PC-3 (cell line): ENCODE results near the gene THNSL1. TPM values are rescaled to one million over a fixed set of nuclear protein-coding genes. Genes with fewer than 3 reads are reported as not detected.

Source experiments
- ATAC-seq: fragments of 200-7000 bp; cut with Tn5 transposase; 2 replicates; pipeline ENCODE4 v1.9.1; 2020; ENCODE audit warnings: mild to moderate bottlenecking, moderate library complexity
- BruUV-seq: library from RNA; stranded (reverse); fragments of 400-500 nt; replicated peaks from 2 replicates; lab custom pipeline; 2021; lab: Mats Ljungman, UMichigan
- CTCF ChIA-PET: fragments of 300-600 bp; sonication (Branson Sonifier 250); formaldehyde crosslinking; loops from one replicate; lab custom pipeline; 2022; ENCODE audit warnings: antibody characterized with exemption; lab: Charles Lee
- POLR2A ChIA-PET: fragments of 300-600 bp; sonication (Branson Sonifier 250); formaldehyde crosslinking; loops from one replicate; lab custom pipeline; 2022; ENCODE audit warnings: antibody characterized with exemption; ENCODE audit not compliant: unreplicated experiment; lab: Charles Lee
- DNase-seq: peaks from one replicate; pipeline ENCODE4 v3.0.0-alpha.2; 2015
- H2AFZ ChIP-seq: fragments of 300-600 bp; sonication (generic); 2 replicates; pipeline ENCODE4 v1.6.0; 2016; ENCODE audit warnings: antibody characterized with exemption, low read length
- H3F3A ChIP-seq: fragments of 300-600 bp; sonication (generic); one replicate; pipeline ENCODE4 v1.6.0; 2017; ENCODE audit warnings: antibody characterized with exemption, low read length, control low read depth, mild to moderate bottlenecking; ENCODE audit not compliant: unreplicated experiment
- H3K27ac ChIP-seq: fragments of 300-600 bp; sonication (generic); 2 replicates; pipeline ENCODE4 v1.5.1; 2016; ENCODE audit warnings: mild to moderate bottlenecking, low read length
- H3K27me3 ChIP-seq: fragments of 300-600 bp; sonication (generic); 2 replicates; pipeline ENCODE4 v1.6.1; 2016; ENCODE audit warnings: low read length, mixed read lengths
- H3K36me3 ChIP-seq: fragments of 300-600 bp; sonication (generic); 2 replicates; pipeline ENCODE4 v1.6.1; 2016; ENCODE audit warnings: low read depth, mixed run types, low read length, mixed read lengths
- H3K4me1 ChIP-seq: fragments of 300-600 bp; sonication (generic); 2 replicates; pipeline ENCODE4 v1.5.1; 2016; ENCODE audit warnings: low read length; ENCODE audit not compliant: insufficient read depth
- H3K4me2 ChIP-seq: fragments of 300-600 bp; sonication (generic); 2 replicates; pipeline ENCODE4 v1.6.0; 2016; ENCODE audit warnings: low read length
- H3K4me3 ChIP-seq: fragments of 300-600 bp; sonication (generic); 2 replicates; pipeline ENCODE4 v1.5.1; 2016; ENCODE audit warnings: mild to moderate bottlenecking, low read length, mixed read lengths
- H3K79me2 ChIP-seq: fragments of 300-600 bp; sonication (generic); 2 replicates; pipeline ENCODE4 v1.6.1; 2017; ENCODE audit warnings: low read length, mixed read lengths
- H3K9ac ChIP-seq: fragments of 300-600 bp; sonication (generic); 2 replicates; pipeline ENCODE4 v1.6.0; 2016; ENCODE audit warnings: mild to moderate bottlenecking, low read length
- H3K9me2 ChIP-seq: fragments of 300-600 bp; sonication (generic); replicated peaks from 2 replicates; pipeline ENCODE4 v1.6.1; 2016; ENCODE audit warnings: mixed run types, low read length, mixed read lengths
- H3K9me3 ChIP-seq: fragments of 300-600 bp; sonication (generic); 2 replicates; pipeline ENCODE4 v1.6.1; 2016; ENCODE audit warnings: low read length, mixed read lengths
- H4K20me1 ChIP-seq: fragments of 300-600 bp; sonication (generic); 2 replicates; pipeline ENCODE4 v1.6.1; 2016; ENCODE audit warnings: low read length, mixed read lengths
- CTCF ChIP-seq: fragments of 300-600 bp; sonication (generic); conservative IDR thresholded peaks from 2 replicates; pipeline ENCODE4 v1.5.1; 2017; ENCODE audit warnings: antibody characterized with exemption, low read depth, mild to moderate bottlenecking, low read length
- EZH2 ChIP-seq: fragments of 300-600 bp; sonication (generic); IDR thresholded peaks from one replicate; pipeline ENCODE4 v1.6.1; 2017; ENCODE audit warnings: antibody characterized with exemption, mild to moderate bottlenecking, low read length; ENCODE audit not compliant: unreplicated experiment
- EZH2phosphoT487 ChIP-seq: fragments of 300-600 bp; sonication (generic); IDR thresholded peaks from 2 replicates; pipeline ENCODE4 v1.6.1; 2018; ENCODE audit warnings: mild to moderate bottlenecking, antibody characterized with exemption, low read length, borderline replicate concordance
- intact Hi-C: fragments of 100-400 bp; cut with micrococcal nuclease; formaldehyde crosslinking; loops from 2 replicates; pipeline ENCODE4 v1.9.0; 2023
- total RNA-seq: library from RNA; depleted of rRNA; stranded (reverse); fragments of >200 nt; gene quantifications from 2 replicates; pipeline ENCODE4 v1.2.3, GENCODE V29; 2014

Gene THNSL1
- total RNA-seq, 1 experiment from 2014 or later, result 2.7 TPM

DNA sequence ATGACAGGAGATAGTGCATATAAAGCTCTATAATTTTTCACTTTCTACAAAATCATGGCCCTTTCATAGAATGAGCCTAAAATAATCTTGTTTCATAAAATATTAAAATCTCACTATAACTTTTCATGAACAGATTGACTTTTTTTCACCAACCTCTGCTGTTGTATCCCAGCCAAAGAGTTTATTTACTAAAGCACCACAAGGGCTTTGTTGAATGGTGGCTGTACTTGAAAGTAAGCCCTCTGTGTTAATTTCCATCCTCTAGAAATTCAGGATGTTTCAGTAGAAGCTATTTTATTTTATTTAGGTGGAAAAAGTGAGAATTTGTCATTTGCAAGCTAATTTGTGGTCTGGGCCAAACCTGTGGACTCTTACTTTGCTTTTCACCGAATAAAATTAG, 30.2 kb downstream of the THNSL1 start:
- no peaks in the 10 kb centered on the region for H3K27me3 ChIP-seq
- TF ChIP-seq CTCF, result no peak
- no peak for TF ChIP-seq EZH2phosphoT487
- no peak for TF ChIP-seq EZH2
- DNase-seq (no peak), ATAC-seq (no peak)
- no peaks in the 10 kb centered on the region for H3K9me3 ChIP-seq
- no peaks in the 10 kb centered on the region for H4K20me1 ChIP-seq
- H3K36me3 ChIP-seq, result no peaks in the 10 kb centered on the region
- H2AFZ ChIP-seq, result no peak overlapping the region
- no peaks in the 10 kb centered on the region for H3K9me2 ChIP-seq
- H3K9ac ChIP-seq, result no peak overlapping the region
- ChIA-PET CTCF (no interaction called here), POLR2A (no interaction called here)
- H3K27ac ChIP-seq, result no peak overlapping the region
- H3F3A ChIP-seq, result no peaks in the 10 kb centered on the region
- no peaks in the 10 kb centered on the region for H3K4me1 ChIP-seq
- intact Hi-C loops, result no loop called here
- no peaks in the 10 kb centered on the region for H3K79me2 ChIP-seq
- no TSS peak for BruUV-seq
- H3K4me3 ChIP-seq, result no peak overlapping the region
- H3K4me2 ChIP-seq, result no peak overlapping the region

- Histone ChIP-seq H3K9me2 (no peaks in the 10 kb centered on the region), H3F3A (no peaks in the 10 kb centered on the region), H2AFZ (no peak overlapping the region), H3K36me3 (no peaks in the 10 kb centered on the region), H3K27ac (no peak overlapping the region), H3K9me3 (no peaks in the 10 kb centered on the region), H4K20me1 (no peaks in the 10 kb centered on the region), H3K4me1 (no peaks in the 10 kb centered on the region), H3K4me2 (no peak overlapping the region), H3K4me3 (no peak overlapping the region), H3K27me3 (no peaks in the 10 kb centered on the region), H3K79me2 (no peaks in the 10 kb centered on the region), H3K9ac (no peak overlapping the region)
- intact Hi-C loops, result no loop called here
- no peak for ATAC-seq
- ChIA-PET POLR2A (no interaction called here), CTCF (no interaction called here)
- no peak for DNase-seq
- TF ChIP-seq EZH2 (no peak), EZH2phosphoT487 (no peak), CTCF (no peak)
- BruUV-seq, result no TSS peak
Measured at GRCh38 chr10:25047088-25047487, 30.7 kb downstream of the THNSL1 start.

GRCh38 chr10:25047591-25048301, 31.3 kb downstream of the THNSL1 start:
- no peak for ATAC-seq
- no TSS peak for BruUV-seq
- no peaks in the 10 kb centered on the region for H3K4me1 ChIP-seq
- no peaks in the 10 kb centered on the region for H3K9me2 ChIP-seq
- H4K20me1 ChIP-seq, result no peaks in the 10 kb centered on the region
- DNase-seq, result peak; percentile 56
- H3K4me2 ChIP-seq, result no peak overlapping the region
- no peaks in the 10 kb centered on the region for H3K27me3 ChIP-seq
- H3F3A ChIP-seq, result no peaks in the 10 kb centered on the region
- no peaks in the 10 kb centered on the region for H3K9me3 ChIP-seq
- POLR2A ChIA-PET, result no interaction called here
- H3K36me3 ChIP-seq, result no peaks in the 10 kb centered on the region
- no peak overlapping the region for H3K9ac ChIP-seq
- no peak overlapping the region for H3K27ac ChIP-seq
- no peak overlapping the region for H3K4me3 ChIP-seq
- intact Hi-C loops, result no loop called here
- TF ChIP-seq EZH2phosphoT487, result no peak
- TF ChIP-seq CTCF, result no peak
- no peak for TF ChIP-seq EZH2
- H2AFZ ChIP-seq, result no peak overlapping the region
- CTCF ChIA-PET, result interaction anchor here (0.6 kb wide), 1 partner anchor 34 kb away, joined by 3 read pairs; no protein-coding TSS in a partner anchor
- H3K79me2 ChIP-seq, result no peaks in the 10 kb centered on the region
